Measurements from ENCODE around the gene PIK3CD. TPM values are rescaled to one million over a fixed set of nuclear protein-coding genes. Genes with fewer than 3 reads are reported as not detected.

The PIK3CD gene
- total and polyA plus RNA-seq, 2 experiments from 2014 or later = 6.6 to 32.1 TPM

GRCh38 chr1:9767964-9768668 lies 116.6 kb downstream of the PIK3CD start (continued):
- TF ChIP-seq ZNF462 (CRISPR knock-in tag; IDR thresholded peaks at IDR 0.05) = no peak

GRCh38 chr1:9768983-9769382 lies 117.5 kb downstream of the PIK3CD start:
- no peak for ATAC-seq
- Mint-ChIP-seq H3K27me3 (ENCODE audit: insufficient read depth, low read depth, poor library complexity) (peaks cover 13% of the 10 kb centered on the region), H3K4me3 (no peak overlapping the region), H3K4me1 (peaks cover 17% of the 10 kb centered on the region), H3K36me3 (ENCODE audit: low read depth) (peaks cover 26% of the 10 kb centered on the region), H3K9me3 (no peaks in the 10 kb centered on the region), H3K27ac (no peak overlapping the region)
- no peaks in the 10 kb centered on the region for H3K27me3 ChIP-seq (ENCODE audit: insufficient read depth)
- peaks cover 35% of the 10 kb centered on the region for H4K20me1 ChIP-seq (replicated peaks; ENCODE audit: insufficient read depth)
- peaks cover 54% of the 10 kb centered on the region for H3K79me2 ChIP-seq (replicated peaks; ENCODE audit: insufficient read depth)
- DNase-seq (ENCODE audit: low spot score) = no peak
- no peak overlapping the region for H3K27ac ChIP-seq (ENCODE audit: low read depth)
- no peak overlapping the region for H3K4me3 ChIP-seq
- no peak overlapping the region for H2AFZ ChIP-seq
- H3K4me1 ChIP-seq (ENCODE audit: insufficient read depth) = peaks cover 11% of the 10 kb centered on the region
- peaks cover 11% of the 10 kb centered on the region; the same call in 1 of the 2 replicates for H3K36me3 ChIP-seq (ENCODE audit: insufficient read depth)
- no peaks in the 10 kb centered on the region for H3K9me2 ChIP-seq (ENCODE audit: insufficient read depth)
- no peak overlapping the region for H3K4me2 ChIP-seq
- H3F3A ChIP-seq (replicated peaks; ENCODE audit: low read depth) = 0 out of 2 replicates have a peak, but pooled peaks cover 10% of the 10 kb centered on the region
- TF ChIP-seq EZH2 (IDR thresholded peaks at IDR 0.05; ENCODE audit: low read depth, unreplicated experiment) (no peak), ETS1 (IDR thresholded peaks at IDR 0.05) (no peak), ZNF114 (CRISPR knock-in tag; IDR thresholded peaks at IDR 0.05) (no peak), EZH2phosphoT487 (IDR thresholded peaks at IDR 0.05; ENCODE audit: unreplicated experiment) (no peak), REST (IDR thresholded peaks at IDR 0.05; ENCODE audit: unreplicated experiment) (no peak), JUNB (IDR thresholded peaks at IDR 0.05; ENCODE audit: unreplicated experiment) (no peak), NANOG (IDR thresholded peaks at IDR 0.05; ENCODE audit: borderline replicate concordance) (no peak), STAT1 (IDR thresholded peaks at IDR 0.05; ENCODE audit: unreplicated experiment) (no peak), CREB1 (CRISPR knock-in tag; IDR thresholded peaks at IDR 0.05; ENCODE audit: low read depth) (no peak), ZNF331 (CRISPR knock-in tag; IDR thresholded peaks at IDR 0.05; ENCODE audit: low read depth) (no peak), POLR2AphosphoS5 (IDR thresholded peaks at IDR 0.05; ENCODE audit: low read depth) (no peak)
- TF ChIP-seq, protein P1, sequence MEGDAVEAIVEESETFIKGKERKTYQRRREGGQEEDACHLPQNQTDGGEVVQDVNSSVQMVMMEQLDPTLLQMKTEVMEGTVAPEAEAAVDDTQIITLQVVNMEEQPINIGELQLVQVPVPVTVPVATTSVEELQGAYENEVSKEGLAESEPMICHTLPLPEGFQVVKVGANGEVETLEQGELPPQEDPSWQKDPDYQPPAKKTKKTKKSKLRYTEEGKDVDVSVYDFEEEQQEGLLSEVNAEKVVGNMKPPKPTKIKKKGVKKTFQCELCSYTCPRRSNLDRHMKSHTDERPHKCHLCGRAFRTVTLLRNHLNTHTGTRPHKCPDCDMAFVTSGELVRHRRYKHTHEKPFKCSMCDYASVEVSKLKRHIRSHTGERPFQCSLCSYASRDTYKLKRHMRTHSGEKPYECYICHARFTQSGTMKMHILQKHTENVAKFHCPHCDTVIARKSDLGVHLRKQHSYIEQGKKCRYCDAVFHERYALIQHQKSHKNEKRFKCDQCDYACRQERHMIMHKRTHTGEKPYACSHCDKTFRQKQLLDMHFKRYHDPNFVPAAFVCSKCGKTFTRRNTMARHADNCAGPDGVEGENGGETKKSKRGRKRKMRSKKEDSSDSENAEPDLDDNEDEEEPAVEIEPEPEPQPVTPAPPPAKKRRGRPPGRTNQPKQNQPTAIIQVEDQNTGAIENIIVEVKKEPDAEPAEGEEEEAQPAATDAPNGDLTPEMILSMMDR (conservative IDR thresholded peaks at IDR 0.05; ENCODE audit: low read depth in 2 of 2) = no peak; a peak in 1 of 4 replicates
